HepG2 (cell line): Measurements from ENCODE around the gene NR2F6. TPM values are rescaled to one million over a fixed set of nuclear protein-coding genes. Genes with fewer than 3 reads are reported as not detected.

Source experiments
- ASH2L ChIP-seq: fragments of 300-600, 200-600 bp; sonication (generic); IDR thresholded peaks from 2 replicates; pipeline ENCODE4 v1.7.0; 2017; ENCODE audit warnings: low read depth, mild to moderate bottlenecking, moderate library complexity, mixed read lengths, low read length; ENCODE audit not compliant: insufficient read length
- FOXK1 ChIP-seq: sonication (generic); formaldehyde crosslinking; IDR thresholded peaks from 2 replicates; pipeline ENCODE4 v1.4.0; 2020; ENCODE audit warnings: low read depth, missing genetic modification reagents, borderline replicate concordance
- HOXA3 ChIP-seq: sonication (generic); formaldehyde crosslinking; IDR thresholded peaks from 2 replicates; pipeline ENCODE4 v1.5.0; 2020; ENCODE audit warnings: missing genetic modification reagents
- POLR2G ChIP-seq: fragments of 200-400 bp; formaldehyde crosslinking; IDR thresholded peaks from 2 replicates; pipeline ENCODE4 v1.6.1; 2018; ENCODE audit warnings: mild to moderate bottlenecking, low read depth, low read length, moderate library complexity
- RARG ChIP-seq: sonication (generic); formaldehyde crosslinking; IDR thresholded peaks from 2 replicates; pipeline ENCODE4 v1.4.0; 2020; ENCODE audit warnings: low read depth, mild to moderate bottlenecking, missing genetic modification reagents
- RCOR2 ChIP-seq: IDR thresholded peaks from 2 replicates; pipeline ENCODE4 v1.6.1; 2016; ENCODE audit warnings: missing biosample characterization, missing genetic modification reagents
- RELA ChIP-seq: sonication (generic); formaldehyde crosslinking; IDR thresholded peaks from 2 replicates; pipeline ENCODE4 v1.4.0; 2020; ENCODE audit warnings: missing genetic modification reagents
- RFXAP ChIP-seq: sonication (generic); formaldehyde crosslinking; IDR thresholded peaks from 2 replicates; pipeline ENCODE4 v1.4.0; 2020; ENCODE audit warnings: missing genetic modification reagents, borderline replicate concordance
- RXRB ChIP-seq: IDR thresholded peaks from 2 replicates; pipeline ENCODE4 v1.6.1; 2016; ENCODE audit warnings: borderline replicate concordance, missing genetic modification reagents, missing compliant biosample characterization
- SMYD3 ChIP-seq: sonication (generic); formaldehyde crosslinking; IDR thresholded peaks from 2 replicates; pipeline ENCODE4 v1.8.1; 2023; ENCODE audit warnings: mild to moderate bottlenecking, missing genetic modification reagents
- SOX5 ChIP-seq: IDR thresholded peaks from 2 replicates; pipeline ENCODE4 v1.6.1; 2016; ENCODE audit warnings: borderline replicate concordance
- SRY ChIP-seq: sonication (generic); formaldehyde crosslinking; IDR thresholded peaks from 2 replicates; pipeline ENCODE4 v1.8.0; 2022; ENCODE audit warnings: mild to moderate bottlenecking, missing genetic modification reagents
- TOE1 ChIP-seq: sonication (generic); formaldehyde crosslinking; IDR thresholded peaks from 2 replicates; pipeline ENCODE4 v1.4.0; 2020; ENCODE audit warnings: mild to moderate bottlenecking, missing genetic modification reagents
- YY1 ChIP-seq: IDR thresholded peaks from 2 replicates; pipeline ENCODE4 v1.6.1; 2011; ENCODE audit warnings: low read length, low read depth, moderate library complexity, mild to moderate bottlenecking; ENCODE audit not compliant: insufficient read depth, insufficient replicate concordance
- ZNF121 ChIP-seq: sonication (generic); formaldehyde crosslinking; IDR thresholded peaks from 2 replicates; pipeline ENCODE4 v1.5.0; 2020; ENCODE audit warnings: mild to moderate bottlenecking, missing genetic modification reagents
- ZNF333 ChIP-seq: sonication (generic); formaldehyde crosslinking; IDR thresholded peaks from 2 replicates; pipeline ENCODE4 v1.4.0; 2020; ENCODE audit warnings: mild to moderate bottlenecking, missing genetic modification reagents, borderline replicate concordance
- ZNF33B ChIP-seq: sonication (generic); formaldehyde crosslinking; IDR thresholded peaks from 2 replicates; pipeline ENCODE4 v1.5.1; 2020; ENCODE audit warnings: mild to moderate bottlenecking, missing genetic modification reagents
- ZNF430 ChIP-seq: sonication (generic); formaldehyde crosslinking; IDR thresholded peaks from 2 replicates; pipeline ENCODE4 v1.9.0; 2021; ENCODE audit warnings: mild to moderate bottlenecking, missing genetic modification reagents
- ZNF788 ChIP-seq: sonication (generic); formaldehyde crosslinking; IDR thresholded peaks from 2 replicates; pipeline ENCODE4 v1.5.0; 2020; ENCODE audit warnings: mild to moderate bottlenecking, missing genetic modification reagents, borderline replicate concordance
- polyA plus RNA-seq, 8 experiments: library from polyadenylated mRNA; depleted of rRNA in 3 of 8; stranded (reverse) in 7 of 8; unstranded in 1 of 8; fragments of >200 nt; fragmentation: Illumina TruSeq in 4 of 8; extraction: Trizol in 4 of 8; gene quantifications; 2 replicates each; pipeline versions ENCODE4 v1.2.1 to v1.2.3, GENCODE V29; 2011 to 2016; ENCODE audit warnings: low read depth in 4 of 8, missing spikeins in 1 of 8, mixed read lengths in 1 of 8; ENCODE audit not compliant: insufficient read depth in 1 of 8
- total RNA-seq, 5 experiments: library from RNA; depleted of rRNA; stranded (reverse); fragments of >200 nt; fragmentation: Illumina TruSeq; extraction: Trizol; gene quantifications; 2 replicates each; pipeline ENCODE4 v1.2.3, GENCODE V29; 2016; ENCODE audit warnings: low read depth in 1 of 5
- TF ChIP-seq, protein P1 (sequence below): sonication (generic); formaldehyde crosslinking; IDR thresholded peaks from 2 replicates; pipeline ENCODE4 v1.5.1; 2020; ENCODE audit warnings: mild to moderate bottlenecking, missing genetic modification reagents, moderate library complexity
- TF ChIP-seq, protein P2 (sequence below): sonication (generic); formaldehyde crosslinking; IDR thresholded peaks from 2 replicates; pipeline ENCODE4 v1.4.0; 2020; ENCODE audit warnings: missing genetic modification reagents, borderline replicate concordance
- TF ChIP-seq, protein P3 (sequence below): sonication (generic); formaldehyde crosslinking; IDR thresholded peaks from 2 replicates; pipeline ENCODE4 v1.4.0; 2020; ENCODE audit warnings: missing genetic modification reagents

NR2F6 gene
- total and polyA plus RNA-seq, 2 of the 13 experiments (the other 11 are each of a cell fraction or from before 2014, with no cell fraction given), result 30.9 to 72.4 TPM

DNA sequence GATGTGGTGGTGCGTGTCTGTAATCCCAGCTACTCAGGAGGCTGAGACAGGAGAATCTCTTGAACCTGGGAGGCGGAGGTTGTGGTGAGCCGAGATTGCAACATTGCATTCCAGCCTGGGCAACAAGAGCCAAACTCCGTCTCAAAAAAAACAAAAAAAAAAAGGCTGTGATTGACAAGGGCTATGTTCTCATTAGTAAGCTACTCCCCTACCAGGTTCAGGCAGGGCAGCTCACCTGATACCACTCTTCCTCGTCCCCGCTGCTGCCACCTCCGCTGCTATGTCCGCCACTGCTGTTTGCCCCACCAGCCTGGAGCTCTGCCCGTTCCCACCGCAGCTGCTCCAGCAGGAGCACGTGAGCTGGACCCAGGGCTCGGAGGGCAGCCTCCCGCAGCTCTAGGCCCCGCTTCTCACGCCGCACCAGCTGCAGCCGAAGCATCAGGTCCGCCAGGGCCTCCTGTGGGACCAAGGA lies 9.5 kb upstream of the NR2F6 start (continued):
- TF ChIP-seq, protein P1, sequence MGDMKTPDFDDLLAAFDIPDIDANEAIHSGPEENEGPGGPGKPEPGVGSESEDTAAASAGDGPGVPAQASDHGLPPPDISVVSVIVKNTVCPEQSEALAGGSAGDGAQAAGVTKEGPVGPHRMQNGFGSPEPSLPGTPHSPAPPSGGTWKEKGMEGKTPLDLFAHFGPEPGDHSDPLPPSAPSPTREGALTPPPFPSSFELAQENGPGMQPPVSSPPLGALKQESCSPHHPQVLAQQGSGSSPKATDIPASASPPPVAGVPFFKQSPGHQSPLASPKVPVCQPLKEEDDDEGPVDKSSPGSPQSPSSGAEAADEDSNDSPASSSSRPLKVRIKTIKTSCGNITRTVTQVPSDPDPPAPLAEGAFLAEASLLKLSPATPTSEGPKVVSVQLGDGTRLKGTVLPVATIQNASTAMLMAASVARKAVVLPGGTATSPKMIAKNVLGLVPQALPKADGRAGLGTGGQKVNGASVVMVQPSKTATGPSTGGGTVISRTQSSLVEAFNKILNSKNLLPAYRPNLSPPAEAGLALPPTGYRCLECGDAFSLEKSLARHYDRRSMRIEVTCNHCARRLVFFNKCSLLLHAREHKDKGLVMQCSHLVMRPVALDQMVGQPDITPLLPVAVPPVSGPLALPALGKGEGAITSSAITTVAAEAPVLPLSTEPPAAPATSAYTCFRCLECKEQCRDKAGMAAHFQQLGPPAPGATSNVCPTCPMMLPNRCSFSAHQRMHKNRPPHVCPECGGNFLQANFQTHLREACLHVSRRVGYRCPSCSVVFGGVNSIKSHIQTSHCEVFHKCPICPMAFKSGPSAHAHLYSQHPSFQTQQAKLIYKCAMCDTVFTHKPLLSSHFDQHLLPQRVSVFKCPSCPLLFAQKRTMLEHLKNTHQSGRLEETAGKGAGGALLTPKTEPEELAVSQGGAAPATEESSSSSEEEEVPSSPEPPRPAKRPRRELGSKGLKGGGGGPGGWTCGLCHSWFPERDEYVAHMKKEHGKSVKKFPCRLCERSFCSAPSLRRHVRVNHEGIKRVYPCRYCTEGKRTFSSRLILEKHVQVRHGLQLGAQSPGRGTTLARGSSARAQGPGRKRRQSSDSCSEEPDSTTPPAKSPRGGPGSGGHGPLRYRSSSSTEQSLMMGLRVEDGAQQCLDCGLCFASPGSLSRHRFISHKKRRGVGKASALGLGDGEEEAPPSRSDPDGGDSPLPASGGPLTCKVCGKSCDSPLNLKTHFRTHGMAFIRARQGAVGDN (CRISPR knock-in tag), result peak; percentile 95
- TF ChIP-seq POLR2G, result no peak
- peak; percentile 69 for TF ChIP-seq HOXA3
- peak; percentile 59; the same call in 1 of the 2 replicates for TF ChIP-seq ZNF33B (CRISPR knock-in tag)
- no peak for TF ChIP-seq FOXK1
- peak; percentile 32; the same call in 1 of the 2 replicates for TF ChIP-seq RXRB (CRISPR knock-in tag)
- TF ChIP-seq, protein P2, sequence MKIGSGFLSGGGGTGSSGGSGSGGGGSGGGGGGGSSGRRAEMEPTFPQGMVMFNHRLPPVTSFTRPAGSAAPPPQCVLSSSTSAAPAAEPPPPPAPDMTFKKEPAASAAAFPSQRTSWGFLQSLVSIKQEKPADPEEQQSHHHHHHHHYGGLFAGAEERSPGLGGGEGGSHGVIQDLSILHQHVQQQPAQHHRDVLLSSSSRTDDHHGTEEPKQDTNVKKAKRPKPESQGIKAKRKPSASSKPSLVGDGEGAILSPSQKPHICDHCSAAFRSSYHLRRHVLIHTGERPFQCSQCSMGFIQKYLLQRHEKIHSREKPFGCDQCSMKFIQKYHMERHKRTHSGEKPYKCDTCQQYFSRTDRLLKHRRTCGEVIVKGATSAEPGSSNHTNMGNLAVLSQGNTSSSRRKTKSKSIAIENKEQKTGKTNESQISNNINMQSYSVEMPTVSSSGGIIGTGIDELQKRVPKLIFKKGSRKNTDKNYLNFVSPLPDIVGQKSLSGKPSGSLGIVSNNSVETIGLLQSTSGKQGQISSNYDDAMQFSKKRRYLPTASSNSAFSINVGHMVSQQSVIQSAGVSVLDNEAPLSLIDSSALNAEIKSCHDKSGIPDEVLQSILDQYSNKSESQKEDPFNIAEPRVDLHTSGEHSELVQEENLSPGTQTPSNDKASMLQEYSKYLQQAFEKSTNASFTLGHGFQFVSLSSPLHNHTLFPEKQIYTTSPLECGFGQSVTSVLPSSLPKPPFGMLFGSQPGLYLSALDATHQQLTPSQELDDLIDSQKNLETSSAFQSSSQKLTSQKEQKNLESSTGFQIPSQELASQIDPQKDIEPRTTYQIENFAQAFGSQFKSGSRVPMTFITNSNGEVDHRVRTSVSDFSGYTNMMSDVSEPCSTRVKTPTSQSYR, result no peak
- no peak for TF ChIP-seq RARG
- peak; percentile 77 for TF ChIP-seq ZNF788 (CRISPR knock-in tag)
- TF ChIP-seq TOE1 (CRISPR knock-in tag), result no peak
- TF ChIP-seq YY1, result peak; percentile 38
- peak; percentile 44; the same call in 1 of the 2 replicates for TF ChIP-seq RCOR2 (CRISPR knock-in tag)
- no peak for TF ChIP-seq SMYD3 (CRISPR knock-in tag)
- peak; percentile 61 for TF ChIP-seq ZNF121
- TF ChIP-seq RFXAP (CRISPR knock-in tag), result no peak
- no peak for TF ChIP-seq ZNF333 (CRISPR knock-in tag)
- TF ChIP-seq ASH2L, result no peak
- TF ChIP-seq, protein P3, sequence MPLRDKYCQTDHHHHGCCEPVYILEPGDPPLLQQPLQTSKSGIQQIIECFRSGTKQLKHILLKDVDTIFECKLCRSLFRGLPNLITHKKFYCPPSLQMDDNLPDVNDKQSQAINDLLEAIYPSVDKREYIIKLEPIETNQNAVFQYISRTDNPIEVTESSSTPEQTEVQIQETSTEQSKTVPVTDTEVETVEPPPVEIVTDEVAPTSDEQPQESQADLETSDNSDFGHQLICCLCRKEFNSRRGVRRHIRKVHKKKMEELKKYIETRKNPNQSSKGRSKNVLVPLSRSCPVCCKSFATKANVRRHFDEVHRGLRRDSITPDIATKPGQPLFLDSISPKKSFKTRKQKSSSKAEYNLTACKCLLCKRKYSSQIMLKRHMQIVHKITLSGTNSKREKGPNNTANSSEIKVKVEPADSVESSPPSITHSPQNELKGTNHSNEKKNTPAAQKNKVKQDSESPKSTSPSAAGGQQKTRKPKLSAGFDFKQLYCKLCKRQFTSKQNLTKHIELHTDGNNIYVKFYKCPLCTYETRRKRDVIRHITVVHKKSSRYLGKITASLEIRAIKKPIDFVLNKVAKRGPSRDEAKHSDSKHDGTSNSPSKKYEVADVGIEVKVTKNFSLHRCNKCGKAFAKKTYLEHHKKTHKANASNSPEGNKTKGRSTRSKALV (CRISPR knock-in tag), result no peak
- no peak; the same call in 1 of the 2 replicates for TF ChIP-seq ZNF430 (CRISPR knock-in tag)
- no peak for TF ChIP-seq SRY
- TF ChIP-seq SOX5 (CRISPR knock-in tag), result peak; percentile 32; the same call in 1 of the 2 replicates
- no peak for TF ChIP-seq RELA
